Uterus (tissue), 2 donors: ENCODE data around the gene IER3.

Experiments
- POLR2A ChIP-seq, 2 donors: fragments of 450-650 bp; IDR thresholded peaks; one replicate each; pipeline ENCODE4 v1.6.1; 2016; ENCODE audit warnings: antibody characterized with exemption in 2 of 2, mild to moderate bottlenecking in 1 of 2, moderate library complexity in 1 of 2
- TF ChIP-seq, protein P1 (sequence below), 4 experiments: fragments of 200-600 bp in 2 of 4; fragments of 450-650 bp in 2 of 4; sonication (generic) in 2 of 4; IDR thresholded peaks; one replicate each; pipeline ENCODE4 v1.5.1; 2016 to 2019; ENCODE audit warnings: antibody characterized with exemption in 4 of 4, mild to moderate bottlenecking in 2 of 4, moderate library complexity in 1 of 4

GRCh38 chr6:30742316-30743098 lies 1.8 kb downstream of the IER3 start, which contains the start of gene FLOT1:
- TF ChIP-seq, protein P1, sequence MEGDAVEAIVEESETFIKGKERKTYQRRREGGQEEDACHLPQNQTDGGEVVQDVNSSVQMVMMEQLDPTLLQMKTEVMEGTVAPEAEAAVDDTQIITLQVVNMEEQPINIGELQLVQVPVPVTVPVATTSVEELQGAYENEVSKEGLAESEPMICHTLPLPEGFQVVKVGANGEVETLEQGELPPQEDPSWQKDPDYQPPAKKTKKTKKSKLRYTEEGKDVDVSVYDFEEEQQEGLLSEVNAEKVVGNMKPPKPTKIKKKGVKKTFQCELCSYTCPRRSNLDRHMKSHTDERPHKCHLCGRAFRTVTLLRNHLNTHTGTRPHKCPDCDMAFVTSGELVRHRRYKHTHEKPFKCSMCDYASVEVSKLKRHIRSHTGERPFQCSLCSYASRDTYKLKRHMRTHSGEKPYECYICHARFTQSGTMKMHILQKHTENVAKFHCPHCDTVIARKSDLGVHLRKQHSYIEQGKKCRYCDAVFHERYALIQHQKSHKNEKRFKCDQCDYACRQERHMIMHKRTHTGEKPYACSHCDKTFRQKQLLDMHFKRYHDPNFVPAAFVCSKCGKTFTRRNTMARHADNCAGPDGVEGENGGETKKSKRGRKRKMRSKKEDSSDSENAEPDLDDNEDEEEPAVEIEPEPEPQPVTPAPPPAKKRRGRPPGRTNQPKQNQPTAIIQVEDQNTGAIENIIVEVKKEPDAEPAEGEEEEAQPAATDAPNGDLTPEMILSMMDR (IDR thresholded peaks at IDR 0.05) = peak in 2 of 4 experiments; percentile 1 to 12
- peak; percentile 60 to 67 for TF ChIP-seq POLR2A (IDR thresholded peaks at IDR 0.05)
